ENCODE measurements around the gene GPR68. TPM values are rescaled to one million over a fixed set of nuclear protein-coding genes. Genes with fewer than 3 reads are reported as not detected.

Gene GPR68
- total and polyA plus RNA-seq, 2 of the 4 experiments (the other 2 are of a cell fraction): 0.72 to 0.94 TPM

GRCh38 chr14:91288876-91289275, 44.4 kb upstream of the GPR68 start:
- Histone ChIP-seq H3K4me2 (ENCODE audit: low read depth, low read length) (no peak overlapping the region), H3K4ac (ENCODE audit: low read depth, low read length) (no peak overlapping the region), H3K79me1 (ENCODE audit: low read depth in 1 of 2, low read length in 2 of 2) (no peaks in the 10 kb centered on the region), H3K27me3 (ENCODE audit: control insufficient read depth, insufficient read depth, low read length) (peaks cover 2% of the 10 kb centered on the region; the same call in 1 of the 2 replicates), H4K20me1 (ENCODE audit: insufficient read depth, low read length) (no peaks in the 10 kb centered on the region), H3K27ac (ENCODE audit: insufficient read depth, low read length) (no peak overlapping the region), H3K23ac (ENCODE audit: low read depth, low read length) (no peak overlapping the region), H3K9me3 (ENCODE audit: control insufficient read depth, insufficient read depth, low read length) (no peaks in the 10 kb centered on the region), H2BK120ac (ENCODE audit: low read depth, low read length) (no peak overlapping the region), H3K14ac (replicated peaks; ENCODE audit: low read depth, low read length) (no peak overlapping the region), H2AK9ac (replicated peaks; ENCODE audit: low read depth, low read length, poor library complexity) (no peak overlapping the region), H3K56ac (ENCODE audit: extremely low read depth, insufficient read depth, low read length) (no peak overlapping the region), H3K9me1 (ENCODE audit: insufficient read depth, low read length) (no peaks in the 10 kb centered on the region; the same call in 1 of the 2 replicates), H2BK15ac (ENCODE audit: low read depth, low read length) (no peak overlapping the region), H3K4me1 (ENCODE audit: control insufficient read depth, insufficient read depth, low read length) (peaks cover 2% of the 10 kb centered on the region; the same call in 1 of the 2 replicates), H3K36me3 (ENCODE audit: control insufficient read depth, insufficient read depth, low read length) (no peaks in the 10 kb centered on the region), H4K5ac (ENCODE audit: low read depth, low read length) (no peak overlapping the region), H2AFZ (replicated peaks; ENCODE audit: low read length, poor library complexity) (no peak overlapping the region), H3K18ac (ENCODE audit: low read depth, low read length) (no peak overlapping the region), H2BK20ac (ENCODE audit: low read depth, low read length) (no peak overlapping the region), H4K8ac (ENCODE audit: low read depth in 2 of 2, low read length in 2 of 2) (no peak overlapping the region), H3K4me3 (ENCODE audit: insufficient read depth, low read depth, low read length) (no peak overlapping the region), H3K9ac (ENCODE audit: low read depth, low read length) (no peak overlapping the region), H4K91ac (ENCODE audit: insufficient read depth, low read depth, low read length) (no peak overlapping the region), H2AK5ac (ENCODE audit: low read depth, low read length) (no peak overlapping the region), H2BK5ac (ENCODE audit: low read depth, low read length, poor library complexity, severe bottlenecking) (no peak overlapping the region)
- CTCF ChIA-PET: interaction anchor here (1.2 kb wide), 1 partner anchor 112 kb away, joined by 7 read pairs; no protein-coding TSS in a partner anchor
- DNase-seq: no peak
- intact Hi-C loops (cut with micrococcal nuclease): loop anchor here (5.0 kb wide), 1 partner anchor 232 kb away; no protein-coding TSS in a partner anchor
- no peak for ATAC-seq (ENCODE audit: low read depth)
- dilution Hi-C loops (cut with HindIII; ENCODE audit: low sequenced_read_pairs, unreplicated experiment): no loop called here
- in situ Hi-C loops (cut with MboI; ENCODE audit: low sequenced_read_pairs): loop anchor here (5.0 kb wide), 1 partner anchor 387 kb away; no protein-coding TSS in a partner anchor
- POLR2A ChIA-PET (ENCODE audit: unreplicated experiment): no interaction called here
- 93% methylated on average over 3 of the region's 28 CpGs; no CpG with 5 or more reads in 1 of the 2 experiments for WGBS, 2 experiments (ENCODE audit: extremely low coverage in 2 of 2, insufficient read length in 1 of 2)
- BruUV-seq (replicated peaks): no TSS peak
- TF ChIP-seq MXI1 (IDR thresholded peaks at IDR 0.05; ENCODE audit: borderline replicate concordance, low read depth, low read length): no peak
- TF ChIP-seq CTCF (conservative IDR thresholded peaks at IDR 0.05; ENCODE audit: low read depth, low read length): no peak
- no peak for TF ChIP-seq RAD21 (IDR thresholded peaks at IDR 0.05; ENCODE audit: low read length)
- no peak for TF ChIP-seq MAFK (IDR thresholded peaks at IDR 0.05; ENCODE audit: low read depth, low read length)
- TF ChIP-seq ELK1 (IDR thresholded peaks at IDR 0.05; ENCODE audit: borderline replicate concordance, low read depth, low read length): no peak
- no peak for TF ChIP-seq CHD1 (IDR thresholded peaks at IDR 0.05; ENCODE audit: low read depth, low read length)

Data from IMR-90 (cell line).